K562 (cell line): ENCODE data around the gene TMEM154.

ENCODE experiments used
- CTCF ChIP-seq, 3 experiments: IDR thresholded peaks in 2 of 3; conservative IDR thresholded peaks in 1 of 3; 2 replicates each; pipeline ENCODE4 v1.5.1; 2011 to 2012; ENCODE audit warnings: low read length in 3 of 3, mild to moderate bottlenecking in 3 of 3, control low read depth in 2 of 3, improper control_type of control experiment in 1 of 3, inconsistent platforms in 1 of 3, low read depth in 1 of 3, mixed read lengths in 1 of 3, moderate library complexity in 1 of 3; ENCODE audit not compliant: insufficient read depth in 2 of 3
- EHMT2 ChIP-seq: fragments of 450-650 bp; IDR thresholded peaks from 2 replicates; pipeline ENCODE4 v1.6.1; 2018; ENCODE audit warnings: antibody characterized with exemption
- MNT ChIP-seq, 2 experiments: fragments of 450-650 bp; conservative IDR thresholded peaks; 2 replicates each; pipeline ENCODE4 v1.6.1; 2017; ENCODE audit warnings: mild to moderate bottlenecking in 2 of 2, moderate library complexity in 2 of 2
- SIN3A ChIP-seq, 2 experiments: fragments of 150-350 bp in 1 of 2; IDR thresholded peaks; 2 replicates each; pipeline ENCODE4 v1.6.1; 2011 to 2016; ENCODE audit warnings: borderline replicate concordance in 2 of 2, low read depth in 2 of 2, low read length in 2 of 2, mild to moderate bottlenecking in 2 of 2, moderate library complexity in 2 of 2; ENCODE audit not compliant: control insufficient read depth in 1 of 2
- SMAD4 ChIP-seq: fragments of 250-450 bp; sonication (Bioruptor Pico); conservative IDR thresholded peaks from 2 replicates; pipeline ENCODE4 v1.8.0; 2021; ENCODE audit warnings: inconsistent platforms, mild to moderate bottlenecking, moderate library complexity
- TAF9B ChIP-seq: fragments of 450-650 bp; IDR thresholded peaks from 2 replicates; pipeline ENCODE4 v1.6.1; 2018; ENCODE audit warnings: mild to moderate bottlenecking; ENCODE audit not compliant: partially characterized antibody
- YY1 ChIP-seq, 3 experiments: IDR thresholded peaks; 2 replicates each; pipeline ENCODE4 v1.6.1; 2011; ENCODE audit warnings: low read length in 2 of 3, mild to moderate bottlenecking in 2 of 3, moderate library complexity in 2 of 3, borderline replicate concordance in 1 of 3, control low read depth in 1 of 3, low read depth in 1 of 3; ENCODE audit not compliant: insufficient read depth in 3 of 3, insufficient replicate concordance in 2 of 3, control insufficient read depth in 1 of 3, insufficient read length in 1 of 3; ENCODE audit errors: extremely low read depth in 1 of 3
- ZBTB7A ChIP-seq: IDR thresholded peaks from 2 replicates; pipeline ENCODE4 v1.6.1; 2011; ENCODE audit warnings: low read depth, mild to moderate bottlenecking, low read length, moderate library complexity, borderline replicate concordance; ENCODE audit not compliant: control insufficient read depth
- TF ChIP-seq, protein P1 (sequence below): sonication (generic); formaldehyde crosslinking; IDR thresholded peaks from 2 replicates; pipeline ENCODE4 v1.8.0; 2022; ENCODE audit warnings: mild to moderate bottlenecking, low read depth, missing genetic modification reagents
- TF ChIP-seq, protein P2 (sequence below), 2 experiments: fragments of 450-650 bp; formaldehyde crosslinking in 1 of 2; IDR thresholded peaks; 2 replicates each; pipeline versions ENCODE4 v1.4.0 to v1.6.1; 2014 to 2020; ENCODE audit warnings: mild to moderate bottlenecking in 2 of 2, borderline replicate concordance in 1 of 2, low read depth in 1 of 2
- TF ChIP-seq, protein P3 (sequence below): fragments of 250-450 bp; sonication (Bioruptor Pico); IDR thresholded peaks from 2 replicates; pipeline ENCODE4 v1.5.0; 2021

DNA sequence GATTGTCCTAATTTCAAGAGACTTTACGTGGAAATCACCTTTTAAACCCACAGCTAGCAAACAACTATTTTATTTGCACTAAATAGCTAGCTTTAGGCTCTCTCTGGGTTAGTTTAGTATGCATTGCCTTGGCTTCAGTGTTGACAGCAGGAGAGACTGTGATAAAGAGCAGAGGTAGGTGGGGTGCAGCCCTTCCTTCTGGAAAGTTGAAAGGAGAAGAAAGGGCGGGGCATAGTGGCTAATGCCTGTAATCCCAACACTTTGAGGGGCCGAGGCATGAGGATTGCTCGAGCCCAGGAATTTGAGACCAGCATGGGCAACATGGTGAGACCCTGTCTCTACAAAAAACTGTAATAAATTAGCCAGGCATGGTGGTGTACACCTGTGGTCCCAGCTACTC lies 29.0 kb upstream of the TMEM154 start:
- TF ChIP-seq EHMT2 (no peak), SMAD4 (CRISPR knock-in tag) (no peak), CTCF (IDR thresholded peaks at IDR 0.05 in 2 of 3, conservative IDR thresholded peaks at IDR 0.05 in 1 of 3; ENCODE audit: insufficient read depth in 2 of 3, low read depth in 1 of 3, low read length in 3 of 3) (no peak), YY1 (IDR thresholded peaks at IDR 0.05; ENCODE audit: borderline replicate concordance in 1 of 3, control insufficient read depth in 1 of 3, extremely low read depth in 1 of 3, insufficient read depth in 3 of 3, insufficient read length in 1 of 3, insufficient replicate concordance in 2 of 3, low read depth in 1 of 3, low read length in 2 of 3) (no peak), MNT (conservative IDR thresholded peaks at IDR 0.05) (no peak), ZBTB7A (no peak), TAF9B (no peak), SIN3A (IDR thresholded peaks at IDR 0.05; ENCODE audit: borderline replicate concordance in 2 of 2, control insufficient read depth in 1 of 2, low read depth in 2 of 2, low read length in 2 of 2) (no peak)
- TF ChIP-seq, protein P1, sequence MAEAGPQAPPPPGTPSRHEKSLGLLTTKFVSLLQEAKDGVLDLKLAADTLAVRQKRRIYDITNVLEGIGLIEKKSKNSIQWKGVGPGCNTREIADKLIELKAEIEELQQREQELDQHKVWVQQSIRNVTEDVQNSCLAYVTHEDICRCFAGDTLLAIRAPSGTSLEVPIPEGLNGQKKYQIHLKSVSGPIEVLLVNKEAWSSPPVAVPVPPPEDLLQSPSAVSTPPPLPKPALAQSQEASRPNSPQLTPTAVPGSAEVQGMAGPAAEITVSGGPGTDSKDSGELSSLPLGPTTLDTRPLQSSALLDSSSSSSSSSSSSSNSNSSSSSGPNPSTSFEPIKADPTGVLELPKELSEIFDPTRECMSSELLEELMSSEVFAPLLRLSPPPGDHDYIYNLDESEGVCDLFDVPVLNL (CRISPR knock-in tag): no peak
- TF ChIP-seq, protein P2, sequence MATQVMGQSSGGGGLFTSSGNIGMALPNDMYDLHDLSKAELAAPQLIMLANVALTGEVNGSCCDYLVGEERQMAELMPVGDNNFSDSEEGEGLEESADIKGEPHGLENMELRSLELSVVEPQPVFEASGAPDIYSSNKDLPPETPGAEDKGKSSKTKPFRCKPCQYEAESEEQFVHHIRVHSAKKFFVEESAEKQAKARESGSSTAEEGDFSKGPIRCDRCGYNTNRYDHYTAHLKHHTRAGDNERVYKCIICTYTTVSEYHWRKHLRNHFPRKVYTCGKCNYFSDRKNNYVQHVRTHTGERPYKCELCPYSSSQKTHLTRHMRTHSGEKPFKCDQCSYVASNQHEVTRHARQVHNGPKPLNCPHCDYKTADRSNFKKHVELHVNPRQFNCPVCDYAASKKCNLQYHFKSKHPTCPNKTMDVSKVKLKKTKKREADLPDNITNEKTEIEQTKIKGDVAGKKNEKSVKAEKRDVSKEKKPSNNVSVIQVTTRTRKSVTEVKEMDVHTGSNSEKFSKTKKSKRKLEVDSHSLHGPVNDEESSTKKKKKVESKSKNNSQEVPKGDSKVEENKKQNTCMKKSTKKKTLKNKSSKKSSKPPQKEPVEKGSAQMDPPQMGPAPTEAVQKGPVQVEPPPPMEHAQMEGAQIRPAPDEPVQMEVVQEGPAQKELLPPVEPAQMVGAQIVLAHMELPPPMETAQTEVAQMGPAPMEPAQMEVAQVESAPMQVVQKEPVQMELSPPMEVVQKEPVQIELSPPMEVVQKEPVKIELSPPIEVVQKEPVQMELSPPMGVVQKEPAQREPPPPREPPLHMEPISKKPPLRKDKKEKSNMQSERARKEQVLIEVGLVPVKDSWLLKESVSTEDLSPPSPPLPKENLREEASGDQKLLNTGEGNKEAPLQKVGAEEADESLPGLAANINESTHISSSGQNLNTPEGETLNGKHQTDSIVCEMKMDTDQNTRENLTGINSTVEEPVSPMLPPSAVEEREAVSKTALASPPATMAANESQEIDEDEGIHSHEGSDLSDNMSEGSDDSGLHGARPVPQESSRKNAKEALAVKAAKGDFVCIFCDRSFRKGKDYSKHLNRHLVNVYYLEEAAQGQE (IDR thresholded peaks at IDR 0.05; ENCODE audit: borderline replicate concordance): no peak
- TF ChIP-seq, protein P2 (CRISPR knock-in tag; IDR thresholded peaks at IDR 0.05; ENCODE audit: low read depth): no peak
- TF ChIP-seq, protein P3, sequence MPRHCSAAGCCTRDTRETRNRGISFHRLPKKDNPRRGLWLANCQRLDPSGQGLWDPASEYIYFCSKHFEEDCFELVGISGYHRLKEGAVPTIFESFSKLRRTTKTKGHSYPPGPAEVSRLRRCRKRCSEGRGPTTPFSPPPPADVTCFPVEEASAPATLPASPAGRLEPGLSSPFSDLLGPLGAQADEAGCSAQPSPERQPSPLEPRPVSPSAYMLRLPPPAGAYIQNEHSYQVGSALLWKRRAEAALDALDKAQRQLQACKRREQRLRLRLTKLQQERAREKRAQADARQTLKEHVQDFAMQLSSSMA (CRISPR knock-in tag): no peak
